Astrocyte (in vitro differentiated cells and primary cell): ENCODE data around the gene SMIM24. TPM values are rescaled to one million over a fixed set of nuclear protein-coding genes. Genes with fewer than 3 reads are reported as not detected.

Source experiments
- DNase-seq: peaks from one replicate; pipeline ENCODE4 v3.0.0-alpha.2; 2010; ENCODE audit warnings: low read depth
- FAIRE-seq: peaks from 2 replicates; lab custom pipeline; 2011; peaks lifted over from hg19 to GRCh38; lab: Jason Lieb, UNC
- H2AFZ ChIP-seq: 2 replicates; pipeline ENCODE4 v1.6.0; 2012; ENCODE audit warnings: low read depth, low read length, inconsistent platforms
- H3K27ac ChIP-seq: 2 replicates; pipeline ENCODE4 v1.5.1; 2011; ENCODE audit warnings: low read depth, low read length, inconsistent platforms
- H3K27me3 ChIP-seq: 2 replicates; pipeline ENCODE4 v1.6.0; 2011; ENCODE audit warnings: low read length, inconsistent platforms; ENCODE audit not compliant: insufficient read depth
- H3K36me3 ChIP-seq: 2 replicates; pipeline ENCODE4 v1.5.1; 2011; ENCODE audit warnings: low read length, inconsistent platforms; ENCODE audit not compliant: insufficient read depth
- H3K4me1 ChIP-seq: 2 replicates; pipeline ENCODE4 v1.5.1; 2011; ENCODE audit warnings: low read length, inconsistent platforms; ENCODE audit not compliant: insufficient read depth
- H3K4me2 ChIP-seq: 2 replicates; pipeline ENCODE4 v1.6.0; 2012; ENCODE audit warnings: low read length, inconsistent platforms
- H3K4me3 ChIP-seq: 2 replicates; pipeline ENCODE4 v1.5.1; 2011; ENCODE audit warnings: low read depth, mild to moderate bottlenecking, low read length, inconsistent platforms; ENCODE audit not compliant: insufficient read depth
- H3K79me2 ChIP-seq: 2 replicates; pipeline ENCODE4 v1.6.0; 2012; ENCODE audit warnings: mild to moderate bottlenecking, low read length, inconsistent platforms; ENCODE audit not compliant: insufficient read depth
- H3K9ac ChIP-seq: 2 replicates; pipeline ENCODE4 v1.6.0; 2012; ENCODE audit warnings: mild to moderate bottlenecking, low read length, inconsistent platforms
- H3K9me3 ChIP-seq: 2 replicates; pipeline ENCODE4 v1.5.1; 2012; ENCODE audit warnings: low read depth, mild to moderate bottlenecking, low read length, inconsistent platforms; ENCODE audit not compliant: insufficient read depth
- H4K20me1 ChIP-seq: 2 replicates; pipeline ENCODE4 v1.6.0; 2012; ENCODE audit warnings: low read length, inconsistent platforms; ENCODE audit not compliant: insufficient read depth
- H3K27ac Mint-ChIP-seq: one replicate; pipeline ENCODE4 v1.8.0; 2021; ENCODE audit warnings: mild to moderate bottlenecking, mixed read lengths; ENCODE audit not compliant: unreplicated experiment
- H3K27me3 Mint-ChIP-seq: one replicate; pipeline ENCODE4 v1.8.0; 2021; ENCODE audit warnings: low read depth, mixed read lengths; ENCODE audit not compliant: unreplicated experiment
- H3K36me3 Mint-ChIP-seq: one replicate; pipeline ENCODE4 v1.8.0; 2021; ENCODE audit warnings: low read depth, mixed read lengths; ENCODE audit not compliant: unreplicated experiment
- H3K4me1 Mint-ChIP-seq: one replicate; pipeline ENCODE4 v1.8.0; 2021; ENCODE audit warnings: low read depth, mixed read lengths; ENCODE audit not compliant: unreplicated experiment
- H3K4me3 Mint-ChIP-seq: one replicate; pipeline ENCODE4 v1.8.0; 2021; ENCODE audit warnings: mild to moderate bottlenecking, moderate library complexity, mixed read lengths; ENCODE audit not compliant: unreplicated experiment
- H3K9me3 Mint-ChIP-seq: one replicate; pipeline ENCODE4 v1.8.0; 2021; ENCODE audit warnings: mild to moderate bottlenecking, mixed read lengths; ENCODE audit not compliant: unreplicated experiment
- CTCF ChIP-seq: IDR thresholded peaks from 2 replicates; pipeline ENCODE4 v1.5.1; 2011; ENCODE audit warnings: low read depth, mild to moderate bottlenecking, inconsistent platforms, low read length, moderate library complexity; ENCODE audit not compliant: insufficient read depth
- EZH2 ChIP-seq: IDR thresholded peaks from 2 replicates; pipeline ENCODE4 v1.6.1; 2012; ENCODE audit warnings: mild to moderate bottlenecking, low read length, inconsistent platforms; ENCODE audit not compliant: insufficient read depth
- total RNA-seq: library from RNA; stranded (reverse); gene quantifications from 2 replicates; pipeline ENCODE4 v1.2.1, GENCODE V29; 2021

Gene SMIM24
- total RNA-seq, 1 donor from 2014 or later = not detected

GRCh38 chr19:3471954-3472655, 8.2 kb downstream of the SMIM24 start:
- peaks cover 18% of the 10 kb centered on the region for H3K27me3 Mint-ChIP-seq
- H3K4me3 Mint-ChIP-seq = no peak overlapping the region
- no peaks in the 10 kb centered on the region for H3K79me2 ChIP-seq
- H3K4me1 Mint-ChIP-seq = no peaks in the 10 kb centered on the region
- peak; percentile 53 for TF ChIP-seq CTCF
- no peak for TF ChIP-seq EZH2
- no peak overlapping the region for H3K27ac Mint-ChIP-seq
- no peak overlapping the region for H3K4me2 ChIP-seq
- H3K36me3 Mint-ChIP-seq = peaks cover 7% of the 10 kb centered on the region
- DNase-seq = no peak
- FAIRE-seq = no peak
- H3K36me3 ChIP-seq = no peaks in the 10 kb centered on the region
- no peak overlapping the region for H3K4me3 ChIP-seq
- peaks cover 7% of the 10 kb centered on the region for H3K27me3 ChIP-seq
- no peak overlapping the region for H2AFZ ChIP-seq
- no peak overlapping the region for H3K27ac ChIP-seq
- no peak overlapping the region for H3K9ac ChIP-seq
- no peaks in the 10 kb centered on the region for H3K9me3 ChIP-seq
- peaks cover 6% of the 10 kb centered on the region for H3K9me3 Mint-ChIP-seq
- H4K20me1 ChIP-seq = peaks cover 3% of the 10 kb centered on the region
- no peaks in the 10 kb centered on the region for H3K4me1 ChIP-seq

- Mint-ChIP-seq H3K9me3 (peaks cover 6% of the 10 kb centered on the region), H3K27me3 (peaks cover 20% of the 10 kb centered on the region), H3K36me3 (peaks cover 7% of the 10 kb centered on the region), H3K4me1 (peaks cover 6% of the 10 kb centered on the region), H3K27ac (no peak overlapping the region), H3K4me3 (no peak overlapping the region)
- Histone ChIP-seq H3K9me3 (no peaks in the 10 kb centered on the region), H3K4me1 (no peaks in the 10 kb centered on the region), H3K79me2 (no peaks in the 10 kb centered on the region), H3K4me2 (no peak overlapping the region), H3K36me3 (no peaks in the 10 kb centered on the region), H3K27ac (no peak overlapping the region), H4K20me1 (peaks cover 6% of the 10 kb centered on the region), H3K27me3 (peaks cover 7% of the 10 kb centered on the region), H3K4me3 (no peak overlapping the region), H2AFZ (no peak overlapping the region), H3K9ac (no peak overlapping the region)
- DNase-seq (no peak), FAIRE-seq (no peak)
- TF ChIP-seq EZH2 (no peak), CTCF (no peak)
Observed at GRCh38 chr19:3470500-3471128, 9.7 kb downstream of the SMIM24 start.
